GM12878 (cell line): ENCODE results near the gene VARS2. TPM values are rescaled to one million over a fixed set of nuclear protein-coding genes. Genes with fewer than 3 reads are reported as not detected.

Experiments used
- BHLHE40 ChIP-seq, 2 experiments: fragments of 450-650 bp in 1 of 2; IDR thresholded peaks; 2 replicates each; pipeline ENCODE4 v1.6.1; 2011 to 2017; ENCODE audit warnings: low read depth in 2 of 2, borderline replicate concordance in 1 of 2, improper control_type of control experiment in 1 of 2, low read length in 1 of 2, mild to moderate bottlenecking in 1 of 2
- CBFB ChIP-seq: IDR thresholded peaks from 2 replicates; pipeline ENCODE4 v1.6.1; 2016; ENCODE audit warnings: antibody characterized with exemption, low read depth
- CHD1 ChIP-seq: IDR thresholded peaks from 2 replicates; pipeline ENCODE4 v1.6.1; 2012; ENCODE audit warnings: low read depth, low read length, improper control_type of control experiment
- CHD2 ChIP-seq: IDR thresholded peaks from 2 replicates; pipeline ENCODE4 v1.6.1; 2011; ENCODE audit warnings: low read depth, low read length, improper control_type of control experiment, borderline replicate concordance
- DPF2 ChIP-seq: fragments of 450-650 bp; IDR thresholded peaks from 2 replicates; pipeline ENCODE4 v1.6.1; 2017; ENCODE audit warnings: mild to moderate bottlenecking
- E2F4 ChIP-seq: IDR thresholded peaks from 2 replicates; pipeline ENCODE4 v1.6.1; 2012; ENCODE audit warnings: low read depth, low read length, improper control_type of control experiment
- EGR1 ChIP-seq, 2 experiments: IDR thresholded peaks; 1 replicate in 1 of 2; 2 replicates in 1 of 2; pipeline ENCODE4 v1.6.1; 2011 to 2012; ENCODE audit warnings: low read depth in 2 of 2, low read length in 2 of 2, borderline replicate concordance in 1 of 2, mild to moderate bottlenecking in 1 of 2, moderate library complexity in 1 of 2
- ETV6 ChIP-seq, 2 experiments: fragments of 450-650 bp in 1 of 2; IDR thresholded peaks in 1 of 2; conservative IDR thresholded peaks in 1 of 2; 2 replicates each; pipeline ENCODE4 v1.6.1; 2014; ENCODE audit warnings: antibody characterized with exemption in 1 of 2, borderline replicate concordance in 1 of 2, low read depth in 1 of 2, mild to moderate bottlenecking in 1 of 2, moderate library complexity in 1 of 2
- IKZF2 ChIP-seq, 2 experiments: fragments of 450-650 bp; IDR thresholded peaks; 2 replicates each; pipeline ENCODE4 v1.6.1; 2017; ENCODE audit warnings: mild to moderate bottlenecking in 2 of 2, moderate library complexity in 2 of 2
- IRF5 ChIP-seq: fragments of 450-650 bp; IDR thresholded peaks from 2 replicates; pipeline ENCODE4 v1.6.1; 2017; ENCODE audit warnings: borderline replicate concordance
- NKRF ChIP-seq: fragments of 450-650 bp; conservative IDR thresholded peaks from 2 replicates; pipeline ENCODE4 v1.6.1; 2017; ENCODE audit warnings: mild to moderate bottlenecking, moderate library complexity
- NR2F1 ChIP-seq: fragments of 450-650 bp; conservative IDR thresholded peaks from 2 replicates; pipeline ENCODE4 v1.6.1; 2017; ENCODE audit warnings: mild to moderate bottlenecking
- TAF1 ChIP-seq: IDR thresholded peaks from 2 replicates; pipeline ENCODE4 v1.6.1; 2011; ENCODE audit warnings: mild to moderate bottlenecking, low read depth, low read length, borderline replicate concordance
- ZBED1 ChIP-seq: IDR thresholded peaks from 2 replicates; pipeline ENCODE4 v1.6.1; 2016; ENCODE audit warnings: borderline replicate concordance
- ZBTB11 ChIP-seq: fragments of 450-650 bp; formaldehyde crosslinking; IDR thresholded peaks from 2 replicates; pipeline ENCODE4 v1.5.0; 2022; ENCODE audit warnings: mild to moderate bottlenecking, missing genetic modification characterization
- ZBTB40 ChIP-seq: fragments of 450-650 bp; IDR thresholded peaks from 2 replicates; pipeline ENCODE4 v1.6.1; 2016; ENCODE audit warnings: mild to moderate bottlenecking, moderate library complexity, borderline replicate concordance
- ZNF217 ChIP-seq: fragments of 450-650 bp; IDR thresholded peaks from 2 replicates; pipeline ENCODE4 v1.6.1; 2017; ENCODE audit warnings: antibody characterized with exemption, mild to moderate bottlenecking
- ZZZ3 ChIP-seq: IDR thresholded peaks from 2 replicates; pipeline ENCODE4 v1.6.1; 2011; ENCODE audit warnings: low read depth; ENCODE audit not compliant: control insufficient read depth, insufficient read length
- polyA plus RNA-seq, 11 experiments: library from polyadenylated mRNA; depleted of rRNA in 4 of 11; unstranded in 6 of 11; stranded (reverse) in 5 of 11; fragments of >200 nt; fragmentation: Nextera tagmentation in 4 of 11; fragmentation: Illumina TruSeq in 1 of 11; extraction: Ambion mirVana in 4 of 11; extraction: Trizol in 1 of 11; gene quantifications; 1 replicate in 1 of 11; 2 replicates in 10 of 11; pipeline versions ENCODE4 v1.2.1 to v1.2.3, GENCODE V29; 2011 to 2016; ENCODE audit warnings: inconsistent platforms in 2 of 11, missing spikeins in 2 of 11, low read depth in 1 of 11
- total RNA-seq, 4 experiments: library from RNA; depleted of rRNA in 3 of 4; stranded (reverse); fragments of >200 nt in 3 of 4; fragmentation: Illumina TruSeq in 1 of 4; extraction: Trizol in 1 of 4; gene quantifications; 2 replicates each; pipeline versions ENCODE4 v1.2.1 to v1.2.3, GENCODE V29; 2013 to 2021

Gene VARS2
- total and polyA plus RNA-seq, 10 of the 15 experiments (the other 5 are each of a cell fraction or from before 2014, with no cell fraction given), result 3.8 to 70.7 (median 49.1) TPM

- TF ChIP-seq ZBTB11 (no peak), DPF2 (no peak), CHD2 (no peak), BHLHE40 (IDR thresholded peaks at IDR 0.05; ENCODE audit: borderline replicate concordance in 1 of 2, low read depth in 2 of 2, low read length in 1 of 2) (peak; percentile 13 to 19; a peak in 1 of 4 replicates), E2F4 (no peak), ZNF217 (no peak; the same call in 1 of the 2 replicates), NR2F1 (no peak), IRF5 (no peak), NKRF (no peak), ZZZ3 (no peak), ZBTB40 (no peak), ZBED1 (no peak), IKZF2 (IDR thresholded peaks at IDR 0.05) (peak; percentile 79), EGR1 (IDR thresholded peaks at IDR 0.05; ENCODE audit: borderline replicate concordance in 1 of 2, low read depth in 2 of 2, low read length in 2 of 2) (no peak), CBFB (no peak), TAF1 (no peak), CHD1 (no peak), ETV6 (conservative IDR thresholded peaks at IDR 0.05 in 1 of 2, IDR thresholded peaks at IDR 0.05 in 1 of 2; ENCODE audit: borderline replicate concordance in 1 of 2, low read depth in 1 of 2) (no peak)
Measured at GRCh38 chr6:30900863-30901417, 13.1 kb upstream of the VARS2 start (continued).
